HG02623 (cell line): ENCODE data around the gene RFPL4A.

Experiments
- ATAC-seq: cut with Tn5 transposase; IDR thresholded peaks from one replicate; pipeline ENCODE4 v1.9.1; 2021; ENCODE audit warnings: moderate library complexity; ENCODE audit not compliant: unreplicated experiment

RFPL4A gene

DNA sequence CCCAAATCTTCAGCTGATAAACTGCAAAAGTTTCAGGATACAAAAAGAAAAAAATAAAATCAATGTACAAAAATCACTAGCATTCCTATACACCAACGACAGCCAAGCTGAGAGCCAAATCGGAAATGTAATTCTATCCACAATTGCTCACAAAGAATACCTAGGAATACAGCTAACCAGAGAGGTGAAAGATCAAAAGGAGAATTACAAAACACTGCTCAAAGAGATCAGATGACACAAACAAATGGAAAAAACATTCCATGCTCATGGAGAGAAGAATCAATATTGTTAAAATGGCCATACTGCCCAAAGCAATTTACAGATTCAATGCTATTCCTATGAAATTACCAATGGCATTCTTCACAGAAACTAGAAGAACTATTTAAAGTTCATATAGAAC lies 43.4 kb downstream of the RFPL4A start:
- no peak for ATAC-seq

DNA sequence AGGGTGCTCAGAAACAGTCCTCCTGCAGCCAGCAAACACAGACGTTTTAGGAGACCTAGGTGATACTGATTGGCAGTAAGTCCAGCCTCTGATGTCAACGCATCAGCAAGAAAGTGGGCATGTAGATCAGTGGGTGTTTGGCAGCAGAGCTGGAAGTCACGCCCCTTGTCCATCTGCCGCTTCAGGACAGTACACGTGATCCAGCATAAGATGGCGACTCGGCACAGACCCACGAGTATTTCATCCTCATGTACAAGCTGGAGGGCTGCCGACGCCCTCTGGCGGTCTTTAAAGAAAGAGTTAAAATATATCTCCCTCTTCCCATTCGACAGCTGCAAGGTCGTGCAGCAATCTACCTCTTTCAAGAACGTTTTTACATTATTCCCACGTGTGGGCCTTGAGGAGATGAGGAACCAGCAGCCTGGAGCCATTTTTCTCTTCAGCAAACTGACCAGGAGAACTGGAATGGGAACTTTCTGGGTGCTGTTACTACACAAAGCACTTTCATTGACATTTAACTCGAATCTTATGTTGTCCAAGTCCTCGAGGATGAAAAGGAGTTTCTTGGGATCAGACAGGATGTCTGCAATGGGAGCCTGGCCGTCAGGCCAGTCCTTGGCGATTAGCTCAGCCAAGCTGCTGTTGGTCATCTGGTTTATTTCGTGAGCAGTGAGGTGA lies 50.6 kb downstream of the RFPL4A start:
- no peak for ATAC-seq

DNA sequence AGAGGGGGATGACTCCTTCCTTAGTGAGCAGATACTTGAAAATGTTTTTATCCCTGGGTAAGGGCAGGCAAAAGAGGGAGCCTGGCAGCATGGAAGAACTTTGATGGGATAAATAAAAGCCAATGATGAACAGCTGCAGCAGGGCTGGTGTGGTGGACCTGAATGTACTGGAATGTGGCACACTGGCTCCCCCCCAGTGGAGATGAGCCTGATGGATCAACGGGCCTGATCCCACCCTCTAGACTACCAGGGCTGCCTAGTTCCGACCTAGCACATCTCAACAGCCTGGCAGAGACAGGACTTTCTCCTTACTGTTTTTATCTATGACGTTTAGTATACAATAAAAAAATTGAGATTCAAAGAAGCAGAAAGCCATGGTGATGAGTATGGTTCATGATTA lies 52.4 kb downstream of the RFPL4A start:
- ATAC-seq = no peak

DNA sequence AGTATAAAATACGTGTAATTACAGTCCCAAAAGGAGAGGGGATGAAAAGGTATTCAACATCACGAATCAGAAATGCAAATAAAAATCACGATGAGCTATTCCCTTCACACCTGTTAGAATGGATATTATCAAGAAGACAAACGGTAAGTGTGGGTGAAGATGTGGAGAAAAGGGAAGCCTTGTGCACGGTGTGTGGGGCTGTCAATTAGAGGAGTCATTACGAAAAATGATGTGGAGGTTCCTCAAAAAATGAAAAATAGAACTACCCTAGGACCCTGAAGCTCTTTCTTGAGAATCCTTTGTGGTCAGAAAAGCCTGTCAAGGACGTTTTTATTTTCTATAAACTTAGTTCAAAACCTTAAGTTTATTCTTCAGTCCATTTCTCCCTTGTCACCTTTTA lies 53.6 kb downstream of the RFPL4A start:
- ATAC-seq = no peak
